ENCODE results near the gene TMEM144. TPM values are rescaled to one million over a fixed set of nuclear protein-coding genes. Genes with fewer than 3 reads are reported as not detected.

TMEM144 gene
- total RNA-seq, 1 experiment from 2014 or later, result 17.9 TPM

DNA sequence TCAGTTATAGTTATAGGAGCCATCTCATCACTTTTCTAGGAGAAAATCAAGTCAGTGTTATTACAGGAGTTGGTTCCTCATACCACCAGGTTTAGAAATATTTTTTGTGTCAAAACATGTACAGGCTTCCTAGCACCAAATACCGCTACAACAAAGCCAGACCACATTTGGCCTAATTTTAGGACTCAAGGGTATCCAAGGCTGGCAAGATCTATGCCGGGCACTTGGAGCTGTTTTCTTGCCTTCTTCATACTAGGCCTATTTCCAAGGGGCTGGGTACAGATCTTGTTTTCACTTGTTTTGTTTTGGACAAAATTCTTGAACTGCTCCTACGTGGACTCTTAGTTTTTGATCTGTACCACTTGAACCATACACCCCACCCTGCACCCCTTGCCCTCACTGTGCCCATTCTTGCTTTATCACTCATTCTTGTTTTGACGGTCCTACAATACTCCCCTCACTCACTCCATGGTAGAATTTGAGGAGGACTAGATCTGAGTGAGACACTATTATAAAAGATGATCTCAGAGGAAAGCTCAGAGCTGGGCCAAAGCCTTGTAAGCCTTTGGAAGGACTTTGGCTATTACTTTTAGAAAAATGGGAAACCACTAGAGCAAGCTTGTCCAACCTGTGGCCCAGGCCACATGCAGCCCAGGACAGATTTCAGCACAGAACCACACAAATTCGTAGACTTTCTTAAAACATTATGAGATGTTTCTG is 17.7 kb upstream of the TMEM144 start:
- H3K9me3 ChIP-seq, result no peaks in the 10 kb centered on the region
- no peaks in the 10 kb centered on the region for H3K27me3 ChIP-seq (replicated peaks; ENCODE audit: control insufficient read depth, insufficient read depth, low read length)
- ChIA-PET CTCF (interaction anchor here (0.6 to 2.2 kb wide), 3 partner anchors 10 to 63 kb away, joined by 3 to 7 read pairs (median 4); partner anchors contain the start of gene TMEM144), POLR2A (no interaction called here)
- intact Hi-C loops (cut with micrococcal nuclease; ENCODE audit: unreplicated experiment), result loop anchor here (1.0 to 10.0 kb wide), 3 partner anchors 18 to 432 kb away; partner anchors contain the start of gene TMEM144
- Mint-ChIP-seq H3K4me1 (ENCODE audit: low read depth, unreplicated experiment) (peaks cover 6% of the 10 kb centered on the region), H3K4me3 (ENCODE audit: unreplicated experiment) (no peak overlapping the region), H3K9me3 (ENCODE audit: unreplicated experiment) (no peaks in the 10 kb centered on the region), H3K27ac (ENCODE audit: unreplicated experiment) (no peak overlapping the region), H3K27me3 (ENCODE audit: insufficient read depth, unreplicated experiment) (no peaks in the 10 kb centered on the region), H3K36me3 (ENCODE audit: insufficient read depth, unreplicated experiment) (peaks cover 7% of the 10 kb centered on the region)
- no peak for DNase-seq
- no peaks in the 10 kb centered on the region for H3K36me3 ChIP-seq (ENCODE audit: control insufficient read depth, insufficient read depth, low read length)
- BruUV-seq (replicated peaks), result no TSS peak
- no peak overlapping the region for H3K4me3 ChIP-seq (ENCODE audit: low read depth, low read length)
- TF ChIP-seq CTCF (IDR thresholded peaks at IDR 0.05; ENCODE audit: insufficient read depth in 1 of 2, low read depth in 1 of 2, low read length in 1 of 2, severe bottlenecking in 1 of 2, unreplicated experiment in 1 of 2), result no peak
- H3K4me1 ChIP-seq, result no peaks in the 10 kb centered on the region

GRCh38 chr4:158193171-158193749 is 17.0 kb upstream of the TMEM144 start:
- H3K27me3 ChIP-seq (replicated peaks; ENCODE audit: control insufficient read depth, insufficient read depth, low read length), result no peaks in the 10 kb centered on the region
- TF ChIP-seq CTCF (IDR thresholded peaks at IDR 0.05; ENCODE audit: insufficient read depth in 1 of 2, low read depth in 1 of 2, low read length in 1 of 2, severe bottlenecking in 1 of 2, unreplicated experiment in 1 of 2), result peak; percentile 35 to 44
- H3K4me3 ChIP-seq (ENCODE audit: low read depth, low read length), result no peak overlapping the region
- Mint-ChIP-seq H3K27me3 (ENCODE audit: insufficient read depth, unreplicated experiment) (no peaks in the 10 kb centered on the region), H3K9me3 (ENCODE audit: unreplicated experiment) (no peaks in the 10 kb centered on the region), H3K27ac (ENCODE audit: unreplicated experiment) (no peak overlapping the region), H3K4me1 (ENCODE audit: low read depth, unreplicated experiment) (peaks cover 6% of the 10 kb centered on the region), H3K36me3 (ENCODE audit: insufficient read depth, unreplicated experiment) (peaks cover 7% of the 10 kb centered on the region), H3K4me3 (ENCODE audit: unreplicated experiment) (no peak overlapping the region)
- intact Hi-C loops (cut with micrococcal nuclease; ENCODE audit: unreplicated experiment), result loop anchor here (1.0 to 10.0 kb wide), 3 partner anchors 17 to 432 kb away; partner anchors contain the start of gene TMEM144
- ChIA-PET POLR2A (no interaction called here), CTCF (interaction anchor here (0.6 to 2.2 kb wide), 3 partner anchors 10 to 62 kb away, joined by 3 to 7 read pairs (median 4); partner anchors contain the start of gene TMEM144)
- DNase-seq, result peak in 1 of 2 experiments; percentile 37
- BruUV-seq (replicated peaks), result no TSS peak
- no peaks in the 10 kb centered on the region for H3K9me3 ChIP-seq
- H3K36me3 ChIP-seq (ENCODE audit: control insufficient read depth, insufficient read depth, low read length), result no peaks in the 10 kb centered on the region
- H3K4me1 ChIP-seq, result no peaks in the 10 kb centered on the region

- Histone ChIP-seq H3K4me3 (ENCODE audit: low read depth, low read length) (no peak overlapping the region), H3K4me1 (no peaks in the 10 kb centered on the region), H3K27me3 (replicated peaks; ENCODE audit: control insufficient read depth, insufficient read depth, low read length) (no peaks in the 10 kb centered on the region), H3K36me3 (ENCODE audit: control insufficient read depth, insufficient read depth, low read length) (peaks cover 1% of the 10 kb centered on the region; the same call in 1 of the 2 replicates), H3K9me3 (no peaks in the 10 kb centered on the region)
- CTCF ChIA-PET, result no interaction called here
- no peak for TF ChIP-seq CTCF (IDR thresholded peaks at IDR 0.05; ENCODE audit: insufficient read depth in 1 of 2, low read depth in 1 of 2, low read length in 1 of 2, severe bottlenecking in 1 of 2, unreplicated experiment in 1 of 2)
- Mint-ChIP-seq H3K27me3 (ENCODE audit: insufficient read depth, unreplicated experiment) (no peaks in the 10 kb centered on the region), H3K36me3 (ENCODE audit: insufficient read depth, unreplicated experiment) (peaks cover 10% of the 10 kb centered on the region), H3K9me3 (ENCODE audit: unreplicated experiment) (no peaks in the 10 kb centered on the region), H3K4me1 (ENCODE audit: low read depth, unreplicated experiment) (peaks cover 6% of the 10 kb centered on the region), H3K4me3 (ENCODE audit: unreplicated experiment) (no peak overlapping the region), H3K27ac (ENCODE audit: unreplicated experiment) (no peak overlapping the region)
- intact Hi-C loops (cut with micrococcal nuclease; ENCODE audit: unreplicated experiment), result loop anchor here (10.0 kb wide), 1 partner anchor 430 kb away; no protein-coding TSS in a partner anchor
- DNase-seq, result no peak
- BruUV-seq (replicated peaks), result no TSS peak
- POLR2A ChIA-PET, result no interaction called here
Observed at GRCh38 chr4:158195297-158195696, 15.0 kb upstream of the TMEM144 start.

Data from Caco-2 (cell line).